C4-2B (cell line): ENCODE results near the gene NPB.

ENCODE experiments used
- H3K27ac ChIP-seq: fragments of 450-650 bp; 2 replicates; pipeline ENCODE4 v1.5.1; 2017
- ZFX ChIP-seq: fragments of 450-650 bp; IDR thresholded peaks from 2 replicates; pipeline ENCODE4 v1.6.1; 2017
- TF ChIP-seq, protein P1 (sequence below): fragments of 450-650 bp; conservative IDR thresholded peaks from 2 replicates; pipeline ENCODE4 v1.5.1; 2017; ENCODE audit warnings: mild to moderate bottlenecking

The NPB gene

DNA sequence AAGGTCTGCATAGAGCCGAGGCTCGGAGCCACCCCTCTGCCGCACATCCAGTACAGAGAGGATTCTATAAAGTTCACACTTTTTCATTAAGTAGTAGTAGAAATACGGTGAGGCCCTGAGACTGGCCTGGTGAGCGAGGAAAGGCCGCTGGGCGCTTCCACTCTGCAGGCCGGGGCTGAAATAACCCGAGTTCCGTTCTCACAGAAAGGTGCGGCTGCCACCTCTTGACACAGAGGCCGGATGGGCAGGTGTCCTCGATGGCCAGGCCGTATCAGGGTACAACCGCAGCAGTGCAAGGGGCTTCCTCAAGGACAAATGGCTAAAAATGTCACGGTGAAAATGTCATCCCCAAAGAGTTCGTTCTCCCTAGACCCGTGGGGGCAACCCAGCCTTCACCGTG is 9.9 kb downstream of the NPB start:
- peak overlapping the region; percentile 57 for H3K27ac ChIP-seq
- TF ChIP-seq ZFX = no peak
- TF ChIP-seq, protein P1, sequence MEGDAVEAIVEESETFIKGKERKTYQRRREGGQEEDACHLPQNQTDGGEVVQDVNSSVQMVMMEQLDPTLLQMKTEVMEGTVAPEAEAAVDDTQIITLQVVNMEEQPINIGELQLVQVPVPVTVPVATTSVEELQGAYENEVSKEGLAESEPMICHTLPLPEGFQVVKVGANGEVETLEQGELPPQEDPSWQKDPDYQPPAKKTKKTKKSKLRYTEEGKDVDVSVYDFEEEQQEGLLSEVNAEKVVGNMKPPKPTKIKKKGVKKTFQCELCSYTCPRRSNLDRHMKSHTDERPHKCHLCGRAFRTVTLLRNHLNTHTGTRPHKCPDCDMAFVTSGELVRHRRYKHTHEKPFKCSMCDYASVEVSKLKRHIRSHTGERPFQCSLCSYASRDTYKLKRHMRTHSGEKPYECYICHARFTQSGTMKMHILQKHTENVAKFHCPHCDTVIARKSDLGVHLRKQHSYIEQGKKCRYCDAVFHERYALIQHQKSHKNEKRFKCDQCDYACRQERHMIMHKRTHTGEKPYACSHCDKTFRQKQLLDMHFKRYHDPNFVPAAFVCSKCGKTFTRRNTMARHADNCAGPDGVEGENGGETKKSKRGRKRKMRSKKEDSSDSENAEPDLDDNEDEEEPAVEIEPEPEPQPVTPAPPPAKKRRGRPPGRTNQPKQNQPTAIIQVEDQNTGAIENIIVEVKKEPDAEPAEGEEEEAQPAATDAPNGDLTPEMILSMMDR = no peak; the same call in 1 of the 2 replicates

DNA sequence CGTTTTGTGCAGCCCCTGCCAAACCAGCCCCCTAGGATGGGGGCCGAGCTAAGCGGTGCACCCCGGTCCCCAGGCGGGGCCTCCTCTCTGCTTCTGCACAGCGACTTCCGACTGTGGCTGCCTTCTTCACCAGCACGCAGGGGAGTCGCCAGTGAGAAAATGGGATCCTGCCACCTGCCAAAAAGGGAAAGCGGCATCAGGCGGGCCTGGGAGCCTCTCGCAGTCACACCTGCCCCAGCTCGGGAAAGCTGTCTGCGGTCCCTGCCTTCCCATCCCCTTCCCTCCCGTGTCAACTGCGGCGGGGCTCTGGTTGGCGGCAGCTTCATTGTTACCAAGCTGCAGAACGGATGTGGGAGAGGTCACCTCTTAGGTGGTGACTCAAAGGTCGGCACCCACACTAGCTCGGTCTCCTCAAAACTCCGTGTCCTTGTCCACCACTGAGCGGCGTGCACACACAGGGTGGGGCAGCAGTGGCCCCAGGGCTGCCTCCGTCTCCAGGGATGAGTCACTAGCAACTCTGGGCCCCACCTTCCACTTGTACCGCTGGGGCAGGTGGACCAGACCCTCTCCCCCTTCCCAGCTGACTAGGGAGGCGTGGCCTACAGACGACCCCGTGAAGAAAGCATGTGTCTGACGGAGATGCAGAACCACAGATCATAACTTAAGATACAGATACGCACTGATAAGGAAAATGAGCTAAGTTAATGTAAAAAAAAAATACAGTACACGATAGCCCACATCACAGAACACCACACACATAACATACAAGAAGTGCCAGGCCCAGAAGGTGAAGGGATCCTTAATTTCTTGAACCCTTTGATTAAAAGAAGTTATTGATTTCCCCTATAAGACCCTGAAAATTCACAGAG is 10.6 kb downstream of the NPB start:
- peak overlapping the region; percentile 57 for H3K27ac ChIP-seq
- no peak for TF ChIP-seq ZFX

DNA sequence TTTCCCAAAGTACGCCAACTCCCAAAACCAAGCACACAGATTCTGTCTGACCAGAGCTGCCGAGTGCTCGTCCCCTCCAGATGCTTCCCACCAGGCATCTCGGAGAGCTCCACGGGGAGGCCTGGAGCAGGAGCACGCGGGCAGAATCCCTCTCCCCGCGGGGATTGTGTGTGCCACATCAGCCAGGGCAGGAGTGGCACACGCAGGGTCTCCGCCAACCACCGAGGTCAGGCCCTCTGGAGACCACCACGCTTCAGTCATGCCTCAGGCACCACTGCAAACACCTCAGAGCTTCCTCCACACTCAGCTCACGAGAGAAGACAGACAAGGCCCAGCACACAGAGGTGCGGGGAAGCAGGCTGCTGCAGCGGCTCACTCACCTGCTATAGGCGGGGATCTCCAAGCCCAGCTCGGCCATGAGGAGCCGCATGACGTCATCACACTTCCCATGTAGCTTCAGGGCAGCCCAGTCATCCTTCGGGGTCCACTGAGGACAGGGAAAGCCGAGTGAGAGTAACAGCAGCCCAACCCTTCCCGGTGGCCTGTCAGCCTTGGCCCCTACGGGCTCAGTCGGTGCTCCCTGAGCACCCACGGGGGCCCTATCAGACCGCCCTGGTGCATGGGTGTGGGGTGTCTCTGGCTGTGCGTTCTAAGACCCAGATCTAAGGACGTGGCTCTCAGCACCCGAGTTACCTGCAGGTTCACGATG is 11.5 kb downstream of the NPB start:
- TF ChIP-seq ZFX = no peak
- TF ChIP-seq, protein P1 = no peak
- H3K27ac ChIP-seq = no peak overlapping the region

DNA sequence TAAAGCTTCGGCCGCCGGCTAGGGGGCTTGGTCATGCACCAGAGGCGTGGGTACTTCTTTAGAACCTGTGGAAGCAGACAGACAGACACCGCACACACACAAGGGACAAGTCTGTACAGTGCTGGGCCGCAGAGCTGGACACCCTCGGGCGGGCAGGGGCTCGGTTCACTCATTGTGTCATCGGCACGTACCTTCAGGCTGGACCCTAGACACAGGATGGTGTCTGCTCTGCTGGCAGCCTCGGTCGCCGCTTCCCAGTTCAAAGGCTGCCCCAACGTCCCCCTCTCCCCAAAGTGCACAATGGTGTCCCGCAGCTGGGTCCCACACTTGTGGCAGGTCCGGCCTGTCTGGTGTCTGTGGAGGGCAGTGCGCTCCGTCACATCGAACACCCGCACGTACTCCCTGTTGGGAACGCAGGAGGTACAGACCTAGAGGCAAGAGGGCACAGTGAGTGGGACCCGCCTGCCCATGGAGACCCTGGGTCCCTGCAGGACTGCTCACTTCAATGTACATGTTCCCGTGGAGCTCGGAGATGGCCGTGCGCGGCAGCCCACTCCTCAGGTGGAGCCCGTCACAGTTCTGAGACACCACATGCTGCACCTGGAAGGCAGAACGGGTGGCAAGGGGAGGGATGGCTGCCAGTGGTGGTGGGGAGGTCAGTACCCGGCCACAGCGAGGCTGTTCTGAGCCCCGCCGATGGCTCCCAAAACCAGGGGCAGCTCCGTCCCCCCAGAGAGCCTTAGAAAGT is 12.2 kb downstream of the NPB start:
- TF ChIP-seq, protein P1 = no peak
- no peak for TF ChIP-seq ZFX
- H3K27ac ChIP-seq = no peak overlapping the region

DNA sequence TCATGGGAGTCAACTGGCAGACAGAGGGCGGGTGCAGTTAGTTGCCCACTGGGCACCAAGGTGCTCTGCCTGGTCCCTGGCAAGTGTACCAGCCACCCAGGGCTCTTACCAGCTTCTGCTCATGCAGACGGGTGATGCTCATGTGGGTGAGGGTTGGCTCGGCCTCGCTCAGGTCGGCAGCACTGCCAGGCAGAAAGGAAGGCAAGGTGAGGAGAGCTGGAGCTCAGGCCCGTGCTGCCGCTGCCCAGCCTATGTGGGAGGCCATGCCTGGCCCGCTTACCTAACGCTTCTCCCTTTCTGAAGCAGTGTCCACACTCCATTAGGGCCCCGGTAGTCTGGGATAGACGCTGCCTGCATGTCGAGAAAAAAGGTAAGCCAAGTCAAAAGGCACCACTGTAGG is 13.3 kb downstream of the NPB start:
- no peak for TF ChIP-seq ZFX
- TF ChIP-seq, protein P1 = no peak
- H3K27ac ChIP-seq = no peak overlapping the region; the same call in 1 of the 2 replicates

DNA sequence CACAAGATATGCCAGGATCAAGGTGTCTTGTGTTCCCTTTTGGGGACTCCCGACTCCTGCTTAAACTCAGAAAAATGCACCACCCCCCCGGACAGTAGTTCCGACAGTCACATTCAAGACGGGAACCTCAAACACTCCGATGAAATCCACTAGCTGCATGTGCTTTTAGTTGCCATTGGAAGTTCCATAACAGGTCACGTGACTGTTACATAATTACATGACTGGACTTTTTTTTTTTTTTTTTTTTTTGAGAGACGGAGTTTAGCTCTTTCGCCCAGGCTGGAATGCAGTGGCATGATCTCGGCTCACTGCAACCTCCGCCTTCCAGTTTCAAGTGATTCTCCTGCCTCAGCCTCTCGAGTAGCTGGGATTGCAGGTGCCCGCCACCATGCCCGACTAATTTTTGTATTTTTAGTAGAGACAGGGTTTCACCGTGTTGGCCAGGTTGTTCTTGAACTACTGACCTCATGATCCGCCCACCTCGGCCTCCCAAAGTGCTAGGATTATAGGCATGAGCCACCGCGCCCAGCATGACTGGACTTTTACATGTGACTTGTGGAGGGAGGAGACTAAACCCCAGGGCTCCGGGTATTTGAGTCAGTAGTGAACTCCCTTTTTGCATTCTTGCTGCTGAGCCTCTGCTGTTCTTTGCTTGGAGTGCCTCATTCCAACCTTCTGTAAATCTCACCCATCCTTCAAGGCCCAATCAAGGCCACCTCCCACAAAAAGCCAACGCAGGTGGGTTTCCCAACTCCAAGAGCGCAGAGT is 14.4 kb downstream of the NPB start:
- peak overlapping the region; percentile 82 for H3K27ac ChIP-seq

More for the DNA sequence above, 14.4 kb downstream of the NPB start:
- TF ChIP-seq, protein P1 = no peak
